ENCODE measurements around the gene FLRT2. TPM values are rescaled to one million over a fixed set of nuclear protein-coding genes. Genes with fewer than 3 reads are reported as not detected.

Gene FLRT2
- 1.8 to 3.9 TPM (median 3.5 TPM) in 5 replicates for total RNA-seq (2022; extraction: Qiagen RNA extraction; ENCODE audit: low read depth)

GRCh38 chr14:85529803-85530574 lies at the start of gene FLRT2:
Gene FLRT2, plus strand, starts transcription at chr14:85530144. Its CDS starts 91,371 bp downstream, at chr14:85621515.

